Gastroesophageal sphincter (tissue), 3 donors: ENCODE measurements around the gene GFPT2.

Experiments
- EP300 ChIP-seq: sonication (generic); formaldehyde crosslinking; IDR thresholded peaks from one replicate; pipeline ENCODE4 v1.6.1; 2017; ENCODE audit warnings: antibody characterized with exemption, mild to moderate bottlenecking
- POLR2A ChIP-seq, 2 donors: fragments of 450-650 bp; IDR thresholded peaks; one replicate each; pipeline ENCODE4 v1.6.1; 2017; ENCODE audit warnings: antibody characterized with exemption in 2 of 2, mild to moderate bottlenecking in 2 of 2, moderate library complexity in 1 of 2
- POLR2AphosphoS5 ChIP-seq: sonication (generic); formaldehyde crosslinking; IDR thresholded peaks from one replicate; pipeline ENCODE4 v1.6.1; 2017; ENCODE audit warnings: antibody characterized with exemption
- TF ChIP-seq, protein P1 (sequence below), 4 experiments: fragments of 200-600 bp in 2 of 4; fragments of 450-650 bp in 2 of 4; sonication (generic) in 1 of 4; IDR thresholded peaks; one replicate each; pipeline ENCODE4 v1.5.1; 2017 to 2019; ENCODE audit warnings: antibody characterized with exemption in 4 of 4, mild to moderate bottlenecking in 2 of 4, moderate library complexity in 2 of 4

GRCh38 chr5:180358179-180358578, 5.0 kb upstream of the GFPT2 start:
- TF ChIP-seq, protein P1, sequence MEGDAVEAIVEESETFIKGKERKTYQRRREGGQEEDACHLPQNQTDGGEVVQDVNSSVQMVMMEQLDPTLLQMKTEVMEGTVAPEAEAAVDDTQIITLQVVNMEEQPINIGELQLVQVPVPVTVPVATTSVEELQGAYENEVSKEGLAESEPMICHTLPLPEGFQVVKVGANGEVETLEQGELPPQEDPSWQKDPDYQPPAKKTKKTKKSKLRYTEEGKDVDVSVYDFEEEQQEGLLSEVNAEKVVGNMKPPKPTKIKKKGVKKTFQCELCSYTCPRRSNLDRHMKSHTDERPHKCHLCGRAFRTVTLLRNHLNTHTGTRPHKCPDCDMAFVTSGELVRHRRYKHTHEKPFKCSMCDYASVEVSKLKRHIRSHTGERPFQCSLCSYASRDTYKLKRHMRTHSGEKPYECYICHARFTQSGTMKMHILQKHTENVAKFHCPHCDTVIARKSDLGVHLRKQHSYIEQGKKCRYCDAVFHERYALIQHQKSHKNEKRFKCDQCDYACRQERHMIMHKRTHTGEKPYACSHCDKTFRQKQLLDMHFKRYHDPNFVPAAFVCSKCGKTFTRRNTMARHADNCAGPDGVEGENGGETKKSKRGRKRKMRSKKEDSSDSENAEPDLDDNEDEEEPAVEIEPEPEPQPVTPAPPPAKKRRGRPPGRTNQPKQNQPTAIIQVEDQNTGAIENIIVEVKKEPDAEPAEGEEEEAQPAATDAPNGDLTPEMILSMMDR (IDR thresholded peaks at IDR 0.05), result no peak
- no peak for TF ChIP-seq POLR2AphosphoS5
- no peak for TF ChIP-seq POLR2A (IDR thresholded peaks at IDR 0.05)
- no peak for TF ChIP-seq EP300
